HG02870 (cell line): ENCODE results near the gene LBX2.

Source experiments
- ATAC-seq: cut with Tn5 transposase; IDR thresholded peaks from one replicate; pipeline ENCODE4 v1.9.1; 2021; ENCODE audit warnings: mild to moderate bottlenecking, moderate library complexity; ENCODE audit not compliant: unreplicated experiment

The LBX2 gene

DNA sequence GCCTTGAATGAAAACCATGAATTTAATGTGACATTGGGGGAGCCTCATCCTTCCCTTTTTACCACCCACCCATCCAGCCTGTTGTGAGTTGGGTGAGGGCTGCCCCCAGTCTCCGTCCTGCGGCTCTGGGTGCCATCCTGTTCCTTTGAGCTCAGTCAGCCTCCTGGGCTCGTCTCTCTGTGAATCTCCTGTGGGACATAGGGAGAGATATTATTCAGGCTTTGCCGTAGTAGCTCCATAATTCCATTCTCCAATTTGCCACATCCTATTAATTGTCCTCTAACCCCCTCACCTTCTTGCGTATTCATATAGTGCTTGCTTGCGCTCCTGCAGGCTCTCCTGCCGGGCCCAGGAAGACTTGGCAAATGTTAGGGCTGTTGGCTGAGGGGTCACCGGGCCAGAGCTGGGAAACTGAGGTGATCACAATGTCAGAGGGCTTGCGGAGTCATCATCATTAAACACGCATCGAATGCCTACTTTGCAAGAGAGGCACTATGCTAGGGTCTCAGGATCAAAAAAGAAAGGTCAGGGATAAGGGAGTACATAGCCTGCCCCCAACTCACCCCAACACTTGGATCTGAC is 27.3 kb upstream of the LBX2 start:
- ATAC-seq: no peak

GRCh38 chr2:74525717-74526648 is 26.6 kb upstream of the LBX2 start, which contains the start of gene DQX1:
Gene DQX1 (minus strand): TSS chr2:74526231. CDS start chr2:74525729, 502 bp downstream.
- ATAC-seq: no peak

DNA sequence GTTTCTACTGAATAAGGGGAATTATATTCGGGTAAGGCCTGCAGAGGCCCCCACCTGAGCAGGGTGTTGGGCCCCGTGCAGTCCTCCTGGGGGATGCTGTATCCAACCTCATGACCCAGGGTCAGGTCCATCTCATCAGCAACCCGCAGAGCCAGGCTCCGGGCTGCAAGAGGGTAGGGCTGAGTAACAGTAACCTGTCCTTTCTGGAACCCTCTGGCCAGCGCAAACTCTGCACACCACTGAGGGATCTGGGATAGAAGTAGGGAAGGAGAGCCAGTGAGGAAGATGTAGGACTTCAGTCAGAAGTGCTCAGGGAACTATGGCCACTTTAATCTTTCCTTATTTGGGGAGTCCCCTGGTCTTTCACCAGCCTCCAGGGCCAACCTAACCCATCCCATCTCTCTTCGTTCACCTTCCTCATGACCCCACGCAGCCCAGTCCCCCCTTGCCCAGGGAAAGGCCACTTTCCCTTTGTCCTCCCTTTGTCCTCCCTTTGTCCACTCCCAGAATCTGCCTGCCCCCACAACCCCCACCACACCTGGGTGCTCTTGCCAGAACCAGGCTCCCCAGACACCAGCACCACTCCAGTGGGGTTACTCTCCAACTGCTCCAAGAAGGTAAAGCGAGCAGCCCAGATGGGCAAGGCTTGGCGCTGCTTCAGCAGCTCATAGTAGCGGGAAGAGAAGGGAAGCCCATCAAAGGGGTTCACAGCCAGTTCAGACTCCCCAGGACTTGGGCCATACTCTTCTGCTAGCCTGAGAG is 25.7 kb upstream of the LBX2 start:
- no peak for ATAC-seq

DNA sequence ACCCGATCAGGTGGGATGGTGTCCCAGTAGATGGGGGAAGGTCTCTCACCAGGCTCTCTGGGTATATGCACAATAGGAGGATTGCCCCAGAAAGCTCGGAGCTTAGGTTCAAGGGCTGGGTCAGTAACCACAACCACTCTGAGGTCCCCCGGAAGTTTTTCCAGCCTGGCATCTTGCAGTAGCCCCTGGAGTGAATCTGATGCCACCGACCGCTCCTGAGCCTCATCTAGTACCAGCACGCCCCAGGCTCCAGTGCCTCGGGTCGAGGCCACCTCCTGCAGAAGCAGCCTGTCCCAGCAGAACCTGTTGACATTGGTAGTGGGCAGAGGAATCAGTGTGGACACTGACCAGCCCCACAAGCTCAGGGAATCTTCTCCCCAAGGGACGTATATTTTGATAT is 24.6 kb upstream of the LBX2 start:
- ATAC-seq: no peak

DNA sequence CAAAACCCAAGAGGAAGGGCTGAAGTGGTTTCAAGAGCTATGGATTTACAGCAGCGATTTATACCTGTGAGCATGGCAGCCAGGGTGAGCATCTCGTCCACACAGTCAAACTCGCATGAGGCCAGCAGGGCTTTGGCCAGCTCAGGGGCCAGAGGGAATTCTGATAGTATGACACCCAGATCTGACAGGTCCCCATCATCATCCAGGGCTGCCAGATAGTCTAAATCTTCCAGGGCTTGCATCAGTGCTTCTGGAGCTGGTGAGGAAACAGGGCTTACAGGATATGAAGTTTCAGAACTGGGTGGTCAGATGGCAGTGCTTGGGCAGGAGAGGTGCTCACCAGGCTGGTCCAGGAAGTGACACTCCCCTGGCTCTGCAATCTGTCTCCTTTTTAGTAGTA is 23.1 kb upstream of the LBX2 start:
- ATAC-seq: no peak

- no peak for ATAC-seq
These were observed 17.2 kb upstream of the LBX2 start for GRCh38 chr2:74516650-74517049.

GRCh38 chr2:74515981-74516633 is 16.7 kb upstream of the LBX2 start:
- no peak for ATAC-seq

GRCh38 chr2:74515271-74515980 is 16.0 kb upstream of the LBX2 start:
- ATAC-seq: no peak

DNA sequence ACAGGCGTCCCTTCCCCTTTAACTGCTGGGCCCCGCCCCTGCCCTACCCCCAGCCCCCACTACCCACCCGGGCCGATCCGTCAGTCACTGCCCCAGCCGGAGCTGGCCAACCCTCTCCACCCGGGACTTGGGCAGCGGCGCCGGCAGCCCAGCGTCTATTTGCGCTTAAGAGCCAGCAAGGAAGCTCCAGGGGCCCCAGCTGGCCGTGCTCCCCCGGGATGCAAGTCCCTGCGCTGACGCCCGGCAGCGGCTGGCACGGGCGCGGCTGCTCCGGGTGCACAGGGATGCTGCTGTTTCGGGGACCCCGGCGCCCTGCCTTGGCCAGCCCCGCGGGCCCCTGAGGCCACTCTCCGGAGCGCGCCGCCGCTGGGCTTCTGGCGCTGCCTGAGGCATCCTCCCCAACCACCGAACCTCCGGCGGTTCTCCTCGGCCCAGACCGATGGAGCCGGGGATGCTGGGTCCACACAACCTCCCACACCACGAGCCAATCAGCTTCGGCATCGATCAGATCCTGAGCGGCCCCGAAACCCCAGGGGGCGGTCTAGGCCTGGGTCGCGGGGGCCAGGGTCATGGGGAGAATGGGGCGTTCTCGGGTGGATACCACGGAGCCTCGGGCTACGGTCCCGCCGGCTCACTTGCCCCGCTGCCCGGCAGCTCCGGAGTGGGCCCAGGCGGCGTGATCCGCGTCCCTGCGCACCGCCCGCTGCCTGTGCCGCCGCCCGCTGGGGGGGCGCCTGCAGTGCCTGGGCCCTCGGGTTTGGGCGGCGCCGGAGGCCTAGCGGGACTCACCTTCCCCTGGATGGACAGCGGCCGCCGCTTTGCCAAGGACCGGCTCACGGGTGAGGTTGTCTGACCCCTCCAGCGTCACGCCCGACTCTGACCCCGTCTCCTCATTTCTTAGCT is 15.2 kb upstream of the LBX2 start, which contains the start of gene TLX2:
Gene TLX2, plus strand, starts transcription at position 83 of the 903 bp plus-strand sequence. Its CDS starts 357 bp downstream, at position 440.
- ATAC-seq: no peak

- ATAC-seq: no peak
These were observed 14.4 kb upstream of the LBX2 start for GRCh38 chr2:74513605-74514367.

GRCh38 chr2:74512744-74513604 is 13.6 kb upstream of the LBX2 start:
- ATAC-seq: no peak

DNA sequence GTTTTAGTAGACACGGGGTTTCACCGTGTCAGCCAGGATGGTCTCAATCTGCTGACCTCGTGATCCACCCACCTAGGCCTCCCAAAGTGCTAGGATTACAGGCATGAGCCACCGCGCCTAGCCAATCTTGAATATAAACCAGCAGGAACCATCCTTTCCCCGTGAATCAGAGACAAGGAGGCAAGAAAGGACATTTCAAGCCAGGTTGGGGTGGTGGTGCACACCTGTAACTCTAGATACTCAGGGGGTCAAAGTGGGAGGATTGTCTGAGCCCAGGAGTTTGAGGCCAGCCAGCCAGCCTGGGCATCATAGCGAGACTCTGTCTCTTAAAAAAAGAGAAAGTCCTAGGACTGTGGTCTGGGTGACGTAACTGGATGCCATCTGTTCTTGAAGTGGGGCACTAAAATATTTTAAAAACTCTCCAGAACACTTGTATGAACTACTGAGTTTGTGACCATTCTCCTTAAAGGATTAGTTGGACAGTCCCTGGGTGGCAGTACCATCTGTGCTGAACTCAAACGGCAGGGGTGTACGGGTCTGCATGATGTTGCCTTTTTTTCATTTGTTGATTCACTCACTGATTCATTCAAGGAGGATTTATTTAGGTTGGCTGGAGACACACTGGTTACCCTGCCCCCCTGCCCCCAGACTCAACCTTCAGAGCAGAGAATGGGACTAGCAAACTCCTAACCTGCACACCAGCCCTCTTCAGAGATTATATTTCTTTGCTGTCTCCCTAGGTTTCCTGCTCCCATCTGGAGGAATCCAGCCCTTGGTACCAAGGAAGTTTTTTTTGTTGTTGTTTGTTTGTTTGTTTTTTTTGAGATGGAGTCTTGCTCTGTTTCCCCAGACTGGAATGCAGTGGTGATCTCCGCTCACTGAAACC is 11.9 kb upstream of the LBX2 start:
- ATAC-seq: no peak

DNA sequence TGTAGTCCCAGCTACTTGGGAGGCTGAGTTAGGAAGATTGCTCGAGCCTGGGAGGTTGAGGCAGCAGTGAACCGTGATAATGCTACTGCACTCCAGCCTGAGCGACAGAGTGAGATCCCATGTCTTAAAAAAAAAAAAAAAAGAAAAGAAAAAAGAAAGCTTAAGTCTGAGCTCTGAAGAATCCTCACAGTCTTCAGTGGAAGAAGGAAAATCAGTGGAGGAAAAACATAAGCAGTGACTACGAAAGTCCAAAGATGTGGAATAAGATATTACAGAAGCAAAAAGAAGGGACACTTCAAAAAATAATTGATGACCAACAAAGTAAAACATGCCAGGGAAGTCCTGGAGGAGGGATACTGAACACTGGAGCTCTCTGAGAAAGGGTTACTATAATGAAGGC is 10.9 kb upstream of the LBX2 start:
- no peak for ATAC-seq

- ATAC-seq: peak; percentile 3
These were observed 8.6 kb upstream of the LBX2 start for GRCh38 chr2:74507926-74508520.

- peak; percentile 90 for ATAC-seq
These were observed 7.9 kb upstream of the LBX2 start, which contains the start of gene PCGF1 for GRCh38 chr2:74507145-74507925. Gene PCGF1 (minus strand): TSS chr2:74507695. CDS start chr2:74507668, 27 bp downstream.
